ENCODE measurements around the gene TMF1.

The TMF1 gene

DNA sequence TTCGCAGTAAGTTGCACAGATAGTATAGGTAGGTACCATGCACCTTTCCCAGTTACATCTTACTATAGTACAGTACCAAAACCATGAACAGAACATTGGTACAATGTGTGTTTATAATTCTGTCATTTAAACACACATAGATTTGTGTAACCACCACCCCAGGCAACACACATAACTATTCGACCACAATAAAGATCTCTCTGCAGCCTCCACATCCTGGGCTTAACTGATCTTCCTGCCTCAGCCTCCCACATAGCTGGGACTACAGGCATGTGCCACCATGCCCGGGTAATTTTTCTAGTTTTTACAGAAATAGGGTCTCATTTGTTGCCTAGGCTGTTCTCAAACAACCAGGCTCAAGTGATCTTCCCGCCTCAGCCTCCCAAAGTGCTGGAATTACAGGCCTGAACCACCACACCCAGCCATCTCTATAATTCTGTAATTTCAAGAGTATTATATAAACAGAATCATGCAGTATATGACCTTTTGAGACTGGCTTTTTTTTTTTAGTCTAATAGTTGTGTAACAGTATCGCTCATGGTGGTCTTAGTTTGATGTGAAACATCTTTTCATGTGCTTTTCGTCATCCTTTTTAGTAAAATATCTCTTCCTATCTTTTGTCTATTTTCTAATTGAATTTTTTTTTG lies 13.3 kb upstream of the TMF1 start:
- ATAC-seq: no peak
- no peak for TF ChIP-seq ZNF70 (CRISPR knock-in tag; IDR thresholded peaks at IDR 0.05)
- TF ChIP-seq ARNTL (CRISPR knock-in tag; IDR thresholded peaks at IDR 0.05; ENCODE audit: borderline replicate concordance, low read depth): no peak
- TF ChIP-seq ZFP30 (CRISPR knock-in tag; IDR thresholded peaks at IDR 0.05): no peak
- no peak for TF ChIP-seq ZFP3 (CRISPR knock-in tag; IDR thresholded peaks at IDR 0.05)

- ATAC-seq: no peak
- no peak for TF ChIP-seq CSRNP3 (CRISPR knock-in tag; IDR thresholded peaks at IDR 0.05)
- TF ChIP-seq PATZ1 (CRISPR knock-in tag; IDR thresholded peaks at IDR 0.05; ENCODE audit: borderline replicate concordance): no peak
- TF ChIP-seq OSR1 (CRISPR knock-in tag; IDR thresholded peaks at IDR 0.05): no peak
- no peak for TF ChIP-seq ISL1 (CRISPR knock-in tag; IDR thresholded peaks at IDR 0.05)
- no peak for TF ChIP-seq TCF4 (CRISPR knock-in tag; IDR thresholded peaks at IDR 0.05; ENCODE audit: borderline replicate concordance)
- TF ChIP-seq ZNF8 (CRISPR knock-in tag; IDR thresholded peaks at IDR 0.05): no peak
- no peak for TF ChIP-seq BACH2 (CRISPR knock-in tag; IDR thresholded peaks at IDR 0.05; ENCODE audit: borderline replicate concordance)
- no peak for TF ChIP-seq TSHZ2 (CRISPR knock-in tag; IDR thresholded peaks at IDR 0.05)
- no peak for TF ChIP-seq ARNTL (CRISPR knock-in tag; IDR thresholded peaks at IDR 0.05; ENCODE audit: borderline replicate concordance, low read depth)
- no peak for TF ChIP-seq CSDC2 (CRISPR knock-in tag; IDR thresholded peaks at IDR 0.05)
- TF ChIP-seq ZNF565 (CRISPR knock-in tag; conservative IDR thresholded peaks at IDR 0.05; ENCODE audit: low read depth): no peak
- TF ChIP-seq TOX (CRISPR knock-in tag; IDR thresholded peaks at IDR 0.05; ENCODE audit: borderline replicate concordance): no peak
- TF ChIP-seq ZFP3 (CRISPR knock-in tag; IDR thresholded peaks at IDR 0.05): no peak
- no peak for TF ChIP-seq PPARA (CRISPR knock-in tag; IDR thresholded peaks at IDR 0.05; ENCODE audit: borderline replicate concordance)
- TF ChIP-seq ZFP30 (CRISPR knock-in tag; IDR thresholded peaks at IDR 0.05): no peak
- TF ChIP-seq, protein P1, sequence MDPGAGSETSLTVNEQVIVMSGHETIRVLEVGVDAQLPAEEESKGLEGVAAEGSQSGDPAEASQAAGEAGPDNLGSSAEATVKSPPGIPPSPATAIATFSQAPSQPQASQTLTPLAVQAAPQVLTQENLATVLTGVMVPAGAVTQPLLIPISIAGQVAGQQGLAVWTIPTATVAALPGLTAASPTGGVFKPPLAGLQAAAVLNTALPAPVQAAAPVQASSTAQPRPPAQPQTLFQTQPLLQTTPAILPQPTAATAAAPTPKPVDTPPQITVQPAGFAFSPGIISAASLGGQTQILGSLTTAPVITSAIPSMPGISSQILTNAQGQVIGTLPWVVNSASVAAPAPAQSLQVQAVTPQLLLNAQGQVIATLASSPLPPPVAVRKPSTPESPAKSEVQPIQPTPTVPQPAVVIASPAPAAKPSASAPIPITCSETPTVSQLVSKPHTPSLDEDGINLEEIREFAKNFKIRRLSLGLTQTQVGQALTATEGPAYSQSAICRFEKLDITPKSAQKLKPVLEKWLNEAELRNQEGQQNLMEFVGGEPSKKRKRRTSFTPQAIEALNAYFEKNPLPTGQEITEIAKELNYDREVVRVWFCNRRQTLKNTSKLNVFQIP (CRISPR knock-in tag; IDR thresholded peaks at IDR 0.05; ENCODE audit: borderline replicate concordance, low read depth): no peak
- no peak for TF ChIP-seq RARB (CRISPR knock-in tag; IDR thresholded peaks at IDR 0.05)
- TF ChIP-seq ESRRG (CRISPR knock-in tag; IDR thresholded peaks at IDR 0.05): no peak
- no peak for TF ChIP-seq SNAI2 (CRISPR knock-in tag; IDR thresholded peaks at IDR 0.05)
These were observed 11.5 kb upstream of the TMF1 start for GRCh38 chr3:69063636-69064035.

GRCh38 chr3:69059688-69060087 lies 7.6 kb upstream of the TMF1 start:
- no peak for ATAC-seq

More at GRCh38 chr3:69059688-69060087, 7.6 kb upstream of the TMF1 start:
- no peak for TF ChIP-seq PPARA (CRISPR knock-in tag; IDR thresholded peaks at IDR 0.05; ENCODE audit: borderline replicate concordance)
- TF ChIP-seq SNAI2 (CRISPR knock-in tag; IDR thresholded peaks at IDR 0.05): no peak
- no peak for TF ChIP-seq TOX (CRISPR knock-in tag; IDR thresholded peaks at IDR 0.05; ENCODE audit: borderline replicate concordance)
- no peak for TF ChIP-seq ZFP30 (CRISPR knock-in tag; IDR thresholded peaks at IDR 0.05)
- TF ChIP-seq GLIS3 (CRISPR knock-in tag; IDR thresholded peaks at IDR 0.05): no peak
- no peak for TF ChIP-seq TSHZ2 (CRISPR knock-in tag; IDR thresholded peaks at IDR 0.05)
- no peak for TF ChIP-seq ZC3H10 (CRISPR knock-in tag; IDR thresholded peaks at IDR 0.05)
- TF ChIP-seq ZNF70 (CRISPR knock-in tag; IDR thresholded peaks at IDR 0.05): no peak
- TF ChIP-seq ESRRG (CRISPR knock-in tag; IDR thresholded peaks at IDR 0.05): no peak
- no peak for TF ChIP-seq ZNF8 (CRISPR knock-in tag; IDR thresholded peaks at IDR 0.05)

Measured in SK-N-SH treated with all-trans-retinoic acid at 6 μM for 48 hours (cell line).